DMS53 treated with DMSO at 0.1 percent for 48 hours (cell line): ENCODE data around the gene TTLL13.
"Not testable (repeated sequence)": the region's sequence is repeated elsewhere in the genome, so short reads cannot be mapped to it uniquely, and the experiment has no call there.

ENCODE experiments used
- DNase-seq: peaks from one replicate; lab custom pipeline; 2025; ENCODE audit not compliant: unreplicated experiment; lab: John Stamatoyannopoulos, UW

The TTLL13 gene

GRCh38 chr15:90280743-90281142 lies 31.4 kb downstream of the TTLL13 start:
- DNase-seq: not testable (repeated sequence)

DNA sequence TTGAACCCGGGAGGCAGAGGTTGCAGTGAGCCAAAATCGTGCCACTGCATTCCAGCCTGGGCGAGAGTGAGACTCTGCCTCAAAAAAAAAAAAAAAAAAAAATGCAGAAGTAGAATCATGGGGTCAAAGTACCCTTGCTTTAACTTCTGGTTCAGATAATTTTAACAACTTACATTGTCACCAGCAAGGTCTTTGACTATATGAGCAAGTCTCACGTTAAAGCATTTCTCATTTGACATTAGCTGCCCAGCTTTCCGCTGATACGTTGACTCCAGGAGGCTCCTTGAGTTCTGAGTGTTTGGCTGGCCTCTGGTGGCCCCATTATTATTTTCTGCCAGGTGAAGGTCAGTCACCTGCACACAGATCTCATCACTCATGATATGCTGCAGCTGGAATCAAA lies 32.3 kb downstream of the TTLL13 start:
- DNase-seq: not testable (repeated sequence)

DNA sequence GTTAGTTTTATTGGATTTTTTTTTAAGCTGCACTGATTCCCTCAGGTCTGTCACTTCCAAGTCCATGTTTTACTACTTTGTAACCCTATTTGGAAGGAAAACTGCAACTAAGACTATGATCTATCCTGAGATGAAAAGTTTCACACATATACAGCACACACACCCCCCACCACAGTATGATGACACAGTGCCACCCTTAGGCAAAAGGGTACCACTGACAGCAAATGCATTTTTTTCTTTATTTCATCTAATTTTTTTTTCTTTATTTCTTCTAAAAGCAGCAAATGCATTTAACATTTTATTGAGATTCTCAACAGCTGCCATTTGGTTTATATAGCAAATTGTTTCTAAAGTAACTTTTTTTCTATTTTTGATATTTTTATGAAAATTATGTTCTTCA lies 37.3 kb downstream of the TTLL13 start:
- no peak for DNase-seq

DNA sequence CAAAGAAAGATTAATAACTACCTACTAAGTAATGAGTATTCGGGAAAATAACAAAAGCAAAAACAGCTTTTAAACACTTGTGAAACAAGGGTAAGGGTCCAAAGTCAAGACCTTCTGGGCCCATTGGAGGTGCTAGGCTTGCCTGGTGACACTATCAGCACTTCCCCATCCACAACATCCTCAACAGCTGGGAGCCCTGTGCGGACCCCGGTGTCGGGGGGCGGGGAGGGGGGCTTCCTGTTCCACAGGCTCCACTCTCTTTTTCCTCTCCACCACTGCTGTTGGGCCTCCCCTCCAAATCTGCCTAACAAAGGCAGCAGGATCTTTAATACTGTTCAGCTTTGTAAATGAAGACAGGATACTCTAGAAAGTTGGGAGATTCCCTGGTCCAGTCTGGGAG lies 37.7 kb downstream of the TTLL13 start:
- DNase-seq: no peak

DNA sequence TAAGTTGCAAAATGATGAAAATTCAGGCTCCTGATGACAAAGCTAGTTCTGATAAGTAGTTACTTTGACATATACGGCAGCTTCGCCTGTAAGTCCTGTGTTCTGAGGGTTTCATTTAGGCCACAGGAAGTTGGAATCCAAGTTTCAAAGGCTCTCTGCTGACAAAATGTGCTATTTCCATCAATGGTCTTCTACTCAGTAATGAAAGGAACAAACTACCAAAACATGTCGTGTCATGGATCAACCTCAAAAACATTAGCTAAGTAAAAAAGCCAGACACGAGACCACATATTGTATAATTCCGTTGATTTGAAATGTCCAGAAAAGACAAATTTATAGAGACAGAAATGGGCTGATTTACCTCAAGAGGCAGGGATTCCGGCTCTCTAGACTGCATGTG lies 38.6 kb downstream of the TTLL13 start:
- DNase-seq: no peak

DNA sequence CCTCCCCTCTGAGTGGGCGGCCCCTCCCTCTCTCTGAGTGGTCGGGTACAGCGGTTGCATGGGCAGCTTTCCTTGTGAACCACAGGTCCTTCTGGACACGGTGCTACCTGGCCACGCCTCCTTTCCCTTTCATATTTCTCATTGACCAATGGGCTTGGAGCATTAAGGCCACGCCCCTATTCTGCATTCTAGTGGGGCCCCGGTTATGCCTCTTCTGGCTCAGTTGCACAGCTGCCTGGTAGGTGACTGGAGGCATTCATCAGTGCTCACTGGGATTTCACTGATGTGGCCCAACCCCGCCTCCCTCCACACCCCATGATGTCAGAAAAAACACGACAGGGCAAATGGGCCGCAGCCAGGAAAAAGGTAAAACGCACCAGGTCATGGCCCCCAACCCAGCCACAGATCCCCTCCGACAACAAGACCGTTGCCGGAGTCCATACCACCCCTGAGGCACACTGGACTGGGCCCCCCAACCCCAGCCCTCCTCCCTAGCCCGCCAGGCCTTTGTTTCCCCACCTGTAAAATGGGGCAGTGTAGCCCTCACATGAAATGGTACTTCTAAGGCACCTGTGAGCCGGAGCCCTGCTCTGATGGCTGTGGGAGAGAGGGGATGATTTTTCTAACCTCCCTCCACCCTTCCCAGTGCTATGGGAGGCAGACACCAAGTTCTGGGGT lies 42.5 kb downstream of the TTLL13 start:
- no peak for DNase-seq

DNA sequence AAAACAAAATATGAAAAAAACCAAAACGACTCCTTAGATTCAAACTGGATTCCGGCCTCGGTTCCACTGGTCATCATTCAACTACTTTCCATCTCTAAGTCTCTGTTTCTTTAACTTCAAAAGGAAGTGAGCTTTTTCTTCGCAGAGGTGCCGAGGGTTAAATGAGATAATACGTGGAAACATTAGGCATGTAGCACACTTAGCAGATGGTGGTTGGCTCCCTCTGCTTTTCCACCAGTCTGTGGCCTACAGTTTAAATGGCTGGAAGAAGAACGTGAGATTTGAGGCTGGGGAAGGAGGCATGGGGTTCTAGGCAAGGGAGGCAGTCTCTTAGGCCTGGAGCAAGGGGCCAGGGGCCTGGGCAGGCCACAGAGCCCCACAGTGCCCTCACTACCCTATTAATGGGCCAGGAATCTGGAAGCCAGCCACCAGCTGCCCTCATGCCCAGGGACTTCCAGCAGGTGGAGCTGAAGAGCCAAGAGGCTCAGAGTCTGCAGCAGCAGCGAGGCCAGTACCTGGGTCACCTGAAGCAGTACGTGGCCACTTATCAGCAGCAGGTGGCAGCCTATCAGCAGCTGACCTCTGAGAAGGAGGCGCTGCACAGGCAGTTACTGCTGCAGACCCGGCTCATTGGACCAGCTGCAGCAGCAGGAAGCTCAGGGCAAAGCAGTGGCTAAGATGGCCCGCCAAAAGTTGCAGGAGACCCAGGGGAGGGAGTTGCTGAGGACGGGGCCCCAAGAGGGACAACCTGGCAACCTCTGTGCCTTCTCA lies 43.9 kb downstream of the TTLL13 start:
- peak; percentile 87 for DNase-seq

GRCh38 chr15:90294159-90294558 lies 44.8 kb downstream of the TTLL13 start:
- DNase-seq: no peak

DNA sequence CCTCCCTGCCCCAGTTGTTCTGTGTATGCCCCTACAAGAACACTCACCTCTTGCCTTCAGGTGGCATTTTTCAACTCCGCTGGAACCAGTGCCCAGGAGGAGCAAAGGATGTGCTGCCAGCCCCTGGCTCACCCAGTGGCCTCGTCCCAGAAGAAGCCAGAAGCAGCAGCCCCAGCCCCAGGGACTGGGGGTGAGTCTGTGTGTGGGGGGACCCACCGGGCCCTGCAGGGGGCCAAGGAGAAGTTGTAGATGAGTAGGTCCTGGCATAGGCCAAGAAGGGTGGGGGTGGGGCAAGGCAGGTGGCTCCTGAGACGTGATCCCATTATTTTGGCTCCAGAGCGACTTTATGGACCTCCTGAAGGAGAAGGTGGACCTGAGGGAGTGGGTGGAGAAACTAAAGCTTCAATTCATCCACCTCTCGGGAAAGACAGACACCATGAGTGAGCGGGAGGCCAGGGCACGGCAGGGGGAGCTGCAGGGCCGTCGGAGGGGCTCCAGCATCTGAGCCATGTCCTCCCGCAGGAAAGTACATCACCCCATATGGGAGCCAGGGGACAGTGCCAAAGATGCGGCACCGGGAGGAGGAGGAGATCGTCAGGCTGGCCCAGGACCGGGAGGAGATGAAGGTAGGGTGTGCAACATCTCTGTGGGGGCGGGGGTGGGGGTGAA lies 45.4 kb downstream of the TTLL13 start:
- no peak for DNase-seq

GRCh38 chr15:90295270-90295648 lies 45.9 kb downstream of the TTLL13 start:
- DNase-seq: no peak

- not testable (repeated sequence) for DNase-seq
These were observed 47.0 kb downstream of the TTLL13 start for GRCh38 chr15:90296316-90296884.

- DNase-seq: no peak
These were observed 47.7 kb downstream of the TTLL13 start for GRCh38 chr15:90297021-90297420.

- no peak for DNase-seq
These were observed 51.2 kb downstream of the TTLL13 start for GRCh38 chr15:90300541-90300940.

DNA sequence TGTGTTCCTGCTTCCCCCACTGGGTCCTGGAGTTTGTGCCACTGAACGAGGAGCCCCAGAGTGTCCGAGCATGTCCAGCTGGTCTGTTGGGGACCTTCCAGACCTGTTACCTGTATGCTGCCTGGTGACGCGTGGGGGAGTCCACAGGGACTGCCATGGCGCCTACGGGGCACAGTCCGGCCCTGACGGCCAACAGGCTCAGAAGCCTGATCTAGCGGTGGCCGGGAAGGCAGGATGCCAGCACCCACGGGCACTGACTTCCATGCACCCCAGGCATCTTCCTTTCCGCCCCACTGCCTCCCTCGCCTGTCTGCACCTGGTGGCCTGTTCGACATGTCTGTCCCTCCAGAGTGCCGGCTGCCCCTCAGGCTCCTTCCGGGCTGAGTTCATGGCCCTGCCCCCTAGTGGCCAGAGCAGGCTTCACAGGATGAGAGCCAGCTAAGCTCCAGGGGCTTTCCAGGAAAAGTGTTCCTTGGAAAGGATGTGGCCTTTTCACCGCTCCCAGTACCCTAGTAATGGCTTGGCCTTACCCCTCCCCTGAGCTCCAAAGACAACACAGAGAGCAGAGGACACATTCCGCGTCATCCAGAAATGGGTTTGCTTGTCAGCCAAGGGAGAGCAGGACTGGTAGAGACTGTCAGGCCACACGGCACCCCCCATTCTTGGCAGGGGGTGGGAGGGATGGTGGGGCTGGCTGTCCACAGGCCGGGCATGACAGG lies 51.8 kb downstream of the TTLL13 start:
- DNase-seq: no peak

DNA sequence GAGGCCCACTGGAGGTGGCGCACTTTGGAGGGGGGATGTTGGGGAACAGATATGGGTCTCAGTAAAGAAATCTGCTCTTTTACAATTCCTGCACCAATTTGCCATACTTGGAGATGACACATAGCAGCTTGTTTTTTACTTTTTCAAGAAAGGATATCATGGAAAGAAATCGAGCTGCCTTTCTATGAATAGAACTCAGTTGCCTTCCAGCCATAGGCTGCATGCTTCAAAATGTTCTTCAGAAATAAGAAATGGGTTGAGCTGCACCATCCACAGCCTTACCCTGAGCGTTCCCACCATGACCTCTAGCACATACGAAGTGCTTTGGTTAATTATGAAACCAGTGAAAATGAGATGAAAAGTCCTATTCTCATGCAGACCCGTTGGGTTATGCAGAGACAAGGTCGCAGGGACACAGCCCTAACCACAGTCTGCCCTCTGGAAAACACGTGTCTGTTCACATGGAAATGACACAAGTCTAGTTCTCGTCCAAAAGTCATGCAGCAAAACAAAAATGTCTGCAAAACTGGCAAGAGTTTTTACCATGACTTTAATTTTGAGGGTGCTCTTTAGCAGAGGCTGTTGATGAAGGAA lies 52.4 kb downstream of the TTLL13 start:
- DNase-seq: no peak

GRCh38 chr15:90305355-90305754 lies 56.0 kb downstream of the TTLL13 start:
- DNase-seq: not testable (repeated sequence)

GRCh38 chr15:90305932-90306331 lies 56.6 kb downstream of the TTLL13 start:
- DNase-seq: no peak

- no peak for DNase-seq
These were observed 57.2 kb downstream of the TTLL13 start for GRCh38 chr15:90306560-90306959.

- no peak for DNase-seq
These were observed 58.3 kb downstream of the TTLL13 start for GRCh38 chr15:90307661-90308060.

DNA sequence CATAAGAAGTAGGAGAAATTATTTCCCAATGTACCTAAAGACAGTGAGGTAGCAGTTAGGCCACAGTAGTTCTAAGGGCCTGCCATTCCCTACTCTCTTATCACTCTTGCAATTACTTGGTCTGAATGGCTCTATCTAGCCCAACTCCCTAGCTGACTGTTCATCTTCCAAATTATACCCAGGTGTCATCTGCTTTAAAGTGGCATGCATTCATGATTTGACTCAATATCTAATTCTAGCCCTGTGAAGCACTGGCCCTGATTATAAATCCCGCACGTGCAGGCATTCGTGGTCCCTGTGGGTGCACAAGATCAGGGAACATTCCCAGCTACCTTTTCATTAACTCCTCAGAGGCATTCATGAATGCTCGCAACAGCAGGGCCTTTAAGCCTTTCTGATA lies 59.7 kb downstream of the TTLL13 start:
- DNase-seq: no peak
